GM19239 (cell line): ENCODE results near the gene PTPRM.

Source experiments
- DNase-seq: peaks from one replicate; pipeline ENCODE4 v3.0.0; 2011; ENCODE audit warnings: low spot score; ENCODE audit not compliant: insufficient read length
- FAIRE-seq: peaks from 2 replicates; lab custom pipeline; 2011; peaks lifted over from hg19 to GRCh38; lab: Jason Lieb, UNC

PTPRM gene

DNA sequence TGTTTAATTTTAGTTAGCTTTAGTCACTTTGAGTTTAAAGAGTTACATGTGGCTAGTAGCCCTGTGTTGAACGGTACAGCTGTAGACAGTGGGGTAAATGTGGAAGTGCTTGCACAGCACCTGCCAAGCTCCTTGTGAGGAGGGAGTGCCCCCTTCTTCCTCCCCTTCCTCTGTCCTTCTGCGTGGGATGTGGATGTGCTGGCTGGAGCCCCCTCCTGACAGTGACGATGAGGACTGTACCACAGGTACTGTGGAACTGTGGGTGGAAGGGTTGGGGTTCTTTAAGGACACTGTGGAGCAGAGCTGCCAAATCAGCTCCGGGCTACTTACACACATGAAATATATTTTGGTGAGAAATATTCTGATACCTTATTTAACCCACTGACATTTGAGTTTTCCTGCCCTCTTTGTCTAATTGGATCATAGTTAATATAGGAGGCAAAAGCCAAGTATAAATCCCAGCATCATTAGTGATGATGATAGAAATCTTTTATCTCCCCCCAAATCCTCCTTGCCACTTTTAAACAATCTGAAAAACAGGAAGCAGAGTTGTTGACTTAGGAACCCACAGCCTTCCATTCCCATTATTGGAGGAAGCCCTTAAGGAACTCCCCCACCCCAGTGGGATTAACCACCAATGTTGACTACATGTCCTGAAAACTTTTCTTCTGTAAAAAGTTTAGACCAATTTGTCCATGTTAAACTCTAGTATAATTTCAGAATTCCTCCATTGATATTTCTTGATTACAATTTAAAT is 181.3 kb downstream of the PTPRM start:
- no peak for FAIRE-seq
- DNase-seq = no peak

DNA sequence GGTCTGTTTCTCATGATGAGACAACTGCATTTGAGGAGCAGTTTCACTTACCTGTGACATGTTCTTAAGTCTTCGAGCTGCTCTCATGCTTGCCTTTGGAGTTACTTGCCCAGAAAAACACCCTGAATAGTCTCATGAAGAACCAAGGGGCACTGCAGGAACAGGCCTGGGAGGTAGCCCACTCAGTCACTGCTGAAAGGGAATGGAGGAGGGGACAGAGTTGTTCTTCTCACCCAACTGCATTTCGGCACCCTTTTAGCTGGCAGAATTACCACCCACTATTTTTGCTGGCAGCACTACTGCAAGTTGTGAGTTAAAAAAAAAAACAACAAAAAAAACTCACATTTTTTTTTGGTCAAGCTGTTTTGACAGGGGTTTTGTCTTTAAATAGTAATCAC is 181.9 kb downstream of the PTPRM start:
- DNase-seq = no peak

DNA sequence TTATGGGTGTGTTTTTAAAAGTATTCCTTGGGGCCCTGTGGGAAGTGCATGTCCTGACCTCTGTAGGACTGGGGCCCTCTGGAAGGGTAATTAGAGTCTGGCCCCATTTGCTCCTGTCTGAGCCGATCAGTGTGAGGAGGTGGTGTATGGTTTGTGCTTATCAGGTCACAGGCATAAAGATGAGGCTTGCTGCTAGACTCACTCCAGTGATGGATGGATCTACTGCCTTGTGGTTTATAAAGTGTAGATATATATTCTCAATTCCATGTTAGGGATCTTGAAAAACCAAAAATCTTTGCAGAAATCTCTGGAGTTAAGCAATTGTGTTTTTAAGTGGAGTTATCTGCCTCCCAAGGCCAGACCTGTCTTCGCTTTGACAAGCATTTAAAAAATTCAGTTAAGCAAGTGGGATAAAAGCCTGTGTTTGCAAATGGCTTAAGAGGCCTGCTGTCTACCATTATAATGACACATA is 182.4 kb downstream of the PTPRM start:
- no peak for DNase-seq
- no peak for FAIRE-seq

More for the DNA sequence above, 181.9 kb downstream of the PTPRM start:
- FAIRE-seq = no peak

DNA sequence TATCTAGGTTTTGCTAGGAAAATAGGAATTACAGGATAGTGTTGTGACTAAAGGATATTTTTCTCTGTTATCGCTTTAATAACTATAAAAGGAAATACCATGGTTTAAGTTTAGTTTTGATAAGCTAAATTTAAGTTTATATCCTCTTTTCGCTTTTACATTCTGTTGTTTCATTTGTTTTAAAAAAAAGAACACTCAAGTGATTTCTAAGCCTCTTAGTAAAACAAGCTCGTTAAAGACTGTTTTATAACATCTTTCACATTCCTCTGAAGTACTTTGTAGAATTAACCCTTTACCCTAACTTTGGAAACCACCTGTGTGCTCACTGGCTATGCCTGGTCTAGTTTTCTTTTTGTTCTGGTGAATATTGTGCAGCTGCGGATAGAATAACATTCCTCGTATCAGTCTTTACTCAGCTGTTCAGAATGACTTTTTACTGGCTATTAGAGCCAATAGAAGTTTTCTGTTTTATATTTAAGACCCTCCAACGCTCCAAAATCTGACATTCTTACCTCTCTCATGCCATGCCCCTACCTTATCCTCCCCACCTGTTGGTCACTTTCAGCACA is 183.1 kb downstream of the PTPRM start:
- FAIRE-seq = no peak

DNA sequence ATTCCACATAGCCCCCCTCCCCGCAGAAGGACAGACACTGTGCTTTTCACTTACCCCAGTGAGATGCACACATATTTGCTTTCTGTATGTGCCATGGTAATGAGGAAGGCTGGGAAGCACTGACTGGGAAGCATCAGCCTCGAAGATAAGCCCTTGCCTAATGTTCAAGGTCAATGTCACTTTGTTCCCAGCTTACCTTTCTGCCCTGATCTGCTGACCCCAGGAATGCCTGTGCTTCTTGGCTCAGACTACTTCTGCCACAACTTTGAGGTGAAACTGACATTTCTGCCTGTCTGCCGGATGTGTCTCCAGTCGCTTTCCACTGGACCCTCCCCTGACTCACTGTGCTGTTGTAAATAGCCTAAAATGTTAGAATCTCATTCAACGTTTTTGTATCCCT is 183.8 kb downstream of the PTPRM start:
- FAIRE-seq (no peak), DNase-seq (no peak)

More for the DNA sequence above, 183.1 kb downstream of the PTPRM start:
- DNase-seq = no peak

DNA sequence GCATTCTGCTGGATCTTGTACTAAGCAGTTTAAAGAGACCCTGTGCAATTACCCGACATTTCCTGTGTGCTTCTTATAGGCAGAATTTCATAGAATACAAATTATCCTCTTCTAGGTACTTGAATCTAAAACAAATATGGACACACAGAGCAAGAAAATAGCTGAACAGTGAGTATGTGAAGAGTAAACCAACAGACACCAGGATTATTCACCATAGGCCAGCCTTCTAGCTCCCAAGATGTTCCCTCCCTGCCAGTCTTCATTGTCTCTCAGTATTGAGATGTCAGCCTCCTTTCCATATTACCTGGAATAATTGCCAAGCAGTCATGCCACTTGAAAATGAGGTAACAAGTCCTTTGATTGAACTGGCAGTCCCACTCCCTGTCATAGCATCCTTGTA is 187.1 kb downstream of the PTPRM start:
- DNase-seq (no peak), FAIRE-seq (no peak)

DNA sequence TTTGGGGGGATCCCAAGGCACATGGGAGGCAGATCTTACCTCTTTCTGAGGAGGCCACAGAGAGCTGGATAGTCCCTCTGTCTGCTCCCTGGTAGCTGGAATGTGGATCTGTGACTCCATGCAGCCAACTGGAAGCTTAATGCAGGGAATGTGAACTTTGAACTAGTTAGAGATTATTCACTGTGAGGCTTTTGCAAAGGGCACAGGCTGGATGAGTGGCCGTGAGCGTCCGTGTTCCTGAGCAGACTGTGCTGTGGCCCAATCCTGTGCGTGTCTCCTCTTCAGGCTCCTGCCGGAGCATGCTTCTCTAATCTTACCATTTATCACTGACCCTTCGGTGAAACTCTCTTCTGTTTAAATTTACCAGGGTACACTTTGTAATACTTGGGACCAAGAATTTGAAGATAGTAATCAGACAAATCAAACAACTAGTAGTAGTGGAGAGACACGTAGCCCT is 187.6 kb downstream of the PTPRM start:
- FAIRE-seq (no peak), DNase-seq (no peak)

DNA sequence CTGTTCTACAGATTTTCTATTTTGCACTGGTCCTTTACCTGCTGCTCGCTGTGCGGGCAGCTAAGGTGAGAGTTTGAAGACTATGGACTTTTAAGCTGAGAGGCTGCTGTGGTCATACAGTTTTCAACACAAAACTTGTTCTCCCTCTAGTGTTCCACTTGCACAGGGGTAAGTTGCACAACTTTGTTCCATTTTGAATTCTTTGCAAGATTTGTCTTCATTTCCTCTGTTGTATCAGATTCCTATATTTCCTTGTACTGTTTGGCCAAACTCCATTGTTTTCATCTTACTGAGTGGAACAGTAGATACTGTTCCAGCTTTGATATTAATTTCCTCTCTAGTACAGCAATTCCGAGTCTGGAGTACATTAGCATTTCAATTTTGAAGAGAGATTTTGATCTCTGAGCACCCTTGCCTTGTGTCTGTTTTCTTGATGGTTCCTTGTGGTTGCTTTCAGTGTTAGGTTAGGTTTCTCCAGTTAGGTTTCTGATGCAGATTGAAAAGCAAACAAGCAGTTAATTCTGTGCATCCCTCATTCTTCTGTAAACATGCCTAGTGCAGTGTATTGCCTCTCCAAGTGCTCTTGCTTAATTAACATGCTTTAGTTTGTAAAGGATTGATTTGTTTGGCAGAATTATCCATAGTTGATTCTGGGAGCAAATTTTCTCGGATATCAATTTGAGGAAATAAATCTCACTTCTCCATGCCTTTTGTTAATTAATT is 188.8 kb downstream of the PTPRM start:
- FAIRE-seq = no peak
- no peak for DNase-seq

DNA sequence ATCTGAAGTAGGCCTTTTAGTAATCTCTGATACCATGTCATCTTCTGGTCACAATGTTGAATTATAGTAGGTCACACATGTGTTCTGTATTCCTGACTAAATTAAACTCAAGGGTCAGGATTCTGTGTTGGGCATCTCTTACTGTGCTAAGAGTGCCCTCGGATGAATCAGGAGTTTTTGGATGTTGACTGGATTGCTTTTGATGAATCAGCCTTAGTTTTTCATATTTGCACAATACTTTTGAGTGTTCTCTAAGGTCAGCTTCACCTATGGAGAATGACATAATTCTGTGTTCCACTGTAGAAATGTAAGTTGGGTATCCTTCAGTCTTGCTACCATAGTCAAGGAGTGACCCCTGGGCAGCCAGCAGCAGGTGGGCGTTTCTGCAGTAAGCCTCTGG is 190.1 kb downstream of the PTPRM start:
- DNase-seq (no peak), FAIRE-seq (no peak)

DNA sequence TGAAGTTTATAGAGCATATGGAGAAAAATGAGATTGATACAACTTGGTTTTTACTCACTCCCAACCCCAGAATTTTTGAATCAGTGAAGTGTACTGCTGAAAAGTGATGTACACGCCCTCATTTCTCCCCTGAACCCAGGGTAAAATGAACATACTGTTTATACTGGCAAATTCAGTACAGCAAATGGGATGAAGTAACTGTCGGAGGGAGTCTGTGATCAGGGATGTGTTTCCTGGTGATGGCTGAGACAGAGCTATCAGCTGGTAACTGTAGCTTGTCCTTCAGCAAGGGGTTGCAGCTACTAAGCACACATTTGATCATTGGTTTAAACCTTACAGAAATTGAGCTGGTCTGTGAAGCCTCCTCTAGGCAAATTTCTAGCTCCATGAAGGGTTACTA is 191.6 kb downstream of the PTPRM start:
- DNase-seq = no peak
- no peak for FAIRE-seq

DNA sequence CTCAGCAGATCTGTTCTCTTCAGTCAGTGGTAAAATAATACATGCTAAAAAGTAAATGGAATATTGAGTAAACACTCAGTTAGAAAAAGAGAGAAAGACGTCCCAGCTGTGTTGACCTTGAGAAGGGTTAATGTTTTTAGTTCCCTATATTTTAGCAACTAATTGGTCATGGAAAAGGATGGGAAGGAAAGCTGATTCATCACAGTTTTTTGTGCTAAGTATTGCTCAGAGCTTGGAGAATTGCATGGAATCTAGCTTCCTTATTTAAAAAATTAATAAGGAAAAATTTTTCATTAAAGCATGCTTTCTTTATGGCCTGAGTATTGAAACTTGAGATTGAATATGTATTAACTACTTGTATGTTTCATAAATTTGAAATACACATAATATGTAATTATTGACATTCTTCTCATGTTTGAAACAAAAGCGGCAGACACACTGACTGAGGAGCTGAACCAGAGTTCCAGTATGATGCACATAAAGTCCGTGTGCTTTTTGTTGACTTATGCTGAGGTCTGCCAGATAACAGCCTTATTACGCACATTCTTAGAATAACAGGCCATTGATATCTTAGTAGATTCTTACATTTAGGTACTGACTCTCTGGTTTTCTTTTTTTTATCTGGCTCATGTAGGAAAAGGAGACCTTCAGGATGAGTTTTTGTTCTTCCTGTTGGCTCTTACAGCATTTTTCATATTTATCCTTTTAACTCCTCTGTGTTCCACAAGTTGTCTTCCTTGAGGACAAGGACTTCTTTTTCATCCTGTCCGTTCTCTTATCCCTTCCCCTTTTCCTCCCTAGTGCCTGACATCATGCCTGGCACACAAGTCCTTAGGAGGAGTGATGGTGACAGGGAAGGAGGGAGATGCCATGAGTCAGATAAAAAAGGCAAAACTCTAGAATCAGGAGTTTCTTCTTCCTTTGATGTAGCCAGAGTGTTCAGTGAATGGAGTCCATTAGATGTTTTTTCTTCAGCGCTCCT is 194.1 kb downstream of the PTPRM start:
- FAIRE-seq = no peak
- DNase-seq = no peak

DNA sequence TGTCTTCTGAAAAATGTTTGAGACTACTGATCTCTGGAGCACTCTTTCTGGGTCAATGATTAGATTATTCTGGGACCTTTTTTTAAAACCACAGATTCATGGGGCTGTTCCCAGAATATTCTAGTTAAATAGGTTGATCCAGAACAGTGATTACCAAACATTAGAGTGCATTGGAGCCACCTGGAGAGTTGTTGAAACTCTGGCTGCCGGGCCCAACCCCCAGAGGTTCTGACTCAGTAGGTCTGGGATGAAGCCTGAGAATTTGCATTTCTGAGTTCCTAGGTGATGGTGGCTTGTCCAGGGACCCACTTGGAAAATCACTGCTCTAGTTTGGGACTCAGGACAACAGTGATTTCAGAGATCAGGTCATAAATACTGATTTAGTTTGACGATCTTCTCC is 197.3 kb downstream of the PTPRM start:
- DNase-seq (no peak), FAIRE-seq (no peak)

DNA sequence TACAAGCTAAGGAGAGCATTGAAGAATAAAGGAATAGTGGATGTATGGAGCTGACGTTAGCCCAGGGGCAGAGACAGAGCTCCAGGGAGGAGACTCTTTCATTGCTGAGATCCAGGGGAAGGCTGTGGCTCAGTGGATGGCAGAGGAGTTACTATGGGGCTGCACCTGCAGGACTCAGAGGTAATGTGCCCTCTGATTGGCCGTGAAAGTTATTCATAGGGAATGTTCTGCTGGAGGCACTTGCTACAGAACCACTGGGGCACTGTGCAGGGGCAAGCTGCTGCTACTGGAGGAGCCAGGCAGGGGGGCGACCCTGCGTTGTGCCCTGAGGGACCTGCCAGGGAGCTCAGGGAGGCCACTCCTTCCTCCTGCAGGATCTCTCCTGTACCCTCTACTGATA is 199.2 kb downstream of the PTPRM start:
- FAIRE-seq (no peak), DNase-seq (no peak)

DNA sequence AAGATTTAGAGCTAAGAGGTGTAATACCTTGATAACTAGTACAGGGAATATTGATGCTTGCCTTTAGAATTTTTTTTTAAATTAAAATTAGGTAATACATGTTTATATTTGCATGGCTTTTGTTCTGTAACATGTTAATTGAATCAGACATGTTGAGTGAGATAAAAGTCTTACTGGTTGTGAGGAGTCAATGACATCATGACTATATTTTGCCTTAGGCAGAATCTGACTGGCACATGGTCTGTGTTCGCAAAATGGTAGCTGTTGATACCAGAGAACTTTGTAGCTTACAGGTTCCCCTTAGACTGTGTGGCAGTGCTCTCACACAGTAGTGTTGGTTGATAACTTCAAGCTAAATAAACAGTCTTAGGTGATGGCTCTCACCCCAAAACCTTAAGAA is 199.7 kb downstream of the PTPRM start:
- FAIRE-seq (no peak), DNase-seq (no peak)

DNA sequence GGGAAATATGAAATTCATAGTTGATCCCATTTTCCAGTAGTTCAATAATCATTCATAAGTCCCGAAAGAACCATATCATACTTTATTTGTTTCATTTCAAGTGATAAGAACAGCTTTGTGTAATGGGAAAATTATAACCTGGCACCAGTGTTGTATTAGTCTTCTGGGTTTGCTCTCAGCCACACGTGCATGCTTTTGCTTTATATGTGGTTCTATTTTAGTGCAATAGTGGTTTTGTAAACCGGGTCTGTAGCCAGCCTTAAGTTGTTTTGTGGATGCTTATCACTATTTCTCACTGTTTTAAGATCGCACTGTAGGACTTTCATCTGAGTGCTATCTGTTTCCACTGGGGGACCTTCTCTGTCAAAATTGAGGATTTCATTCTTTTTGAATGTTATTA is 203.8 kb downstream of the PTPRM start:
- FAIRE-seq (no peak), DNase-seq (no peak)

DNA sequence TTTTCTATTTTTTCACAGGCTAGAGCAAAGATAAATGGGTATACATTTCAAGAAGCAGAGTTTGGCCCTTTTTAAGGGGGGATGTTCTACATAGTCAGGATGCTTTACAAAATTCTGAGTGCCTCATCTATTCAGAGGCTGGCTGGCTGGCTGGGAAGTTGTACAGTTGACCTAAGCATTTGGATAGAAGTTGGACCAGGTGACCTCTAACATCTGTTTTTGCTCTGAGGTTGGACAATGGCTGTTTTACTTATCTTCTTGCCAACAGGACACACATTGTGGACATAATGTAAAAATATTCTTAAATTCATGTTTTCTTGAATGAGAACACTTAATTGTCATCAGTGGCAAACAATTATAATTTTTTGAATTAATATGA is 205.4 kb downstream of the PTPRM start:
- FAIRE-seq = no peak

DNA sequence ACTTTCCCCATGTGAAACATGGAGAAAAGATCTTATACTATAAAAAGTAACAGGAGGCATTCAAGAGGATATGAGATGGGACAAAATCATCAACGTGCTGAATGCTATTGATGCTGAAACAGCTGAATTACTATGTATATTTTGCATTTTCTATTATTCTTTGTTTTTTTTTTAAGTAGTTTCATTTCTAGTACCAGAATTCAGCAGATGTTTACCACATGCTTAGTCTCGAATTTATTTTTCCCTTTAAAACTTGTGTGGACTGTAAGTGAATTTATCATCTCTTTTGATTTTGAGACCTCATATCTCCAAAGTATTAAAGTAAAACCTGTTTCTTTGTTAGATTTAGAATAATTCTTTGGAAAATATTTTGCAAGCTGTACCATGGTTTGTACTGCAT is 205.8 kb downstream of the PTPRM start:
- DNase-seq (no peak), FAIRE-seq (no peak)

More for the DNA sequence above, 205.4 kb downstream of the PTPRM start:
- DNase-seq = no peak

DNA sequence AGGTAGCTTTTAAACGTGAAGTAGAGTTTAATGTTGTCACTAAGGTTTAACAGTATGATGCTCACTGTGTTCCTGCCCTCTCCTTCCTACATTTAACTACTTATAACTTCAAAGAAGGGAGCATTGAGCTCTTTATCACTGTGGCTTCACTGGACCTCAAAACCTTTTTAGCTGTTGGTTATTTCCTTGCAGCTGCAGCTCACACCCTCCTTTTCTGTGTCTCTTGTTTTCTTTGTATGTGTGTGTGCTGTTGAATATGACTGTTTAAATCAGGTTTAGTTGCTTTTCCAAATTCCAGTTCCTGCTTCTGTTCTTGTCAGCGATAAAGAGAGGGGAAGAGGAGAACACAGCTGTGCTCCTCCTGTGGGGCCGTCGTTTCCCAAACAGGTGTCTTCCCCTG is 208.0 kb downstream of the PTPRM start:
- DNase-seq (no peak), FAIRE-seq (no peak)

DNA sequence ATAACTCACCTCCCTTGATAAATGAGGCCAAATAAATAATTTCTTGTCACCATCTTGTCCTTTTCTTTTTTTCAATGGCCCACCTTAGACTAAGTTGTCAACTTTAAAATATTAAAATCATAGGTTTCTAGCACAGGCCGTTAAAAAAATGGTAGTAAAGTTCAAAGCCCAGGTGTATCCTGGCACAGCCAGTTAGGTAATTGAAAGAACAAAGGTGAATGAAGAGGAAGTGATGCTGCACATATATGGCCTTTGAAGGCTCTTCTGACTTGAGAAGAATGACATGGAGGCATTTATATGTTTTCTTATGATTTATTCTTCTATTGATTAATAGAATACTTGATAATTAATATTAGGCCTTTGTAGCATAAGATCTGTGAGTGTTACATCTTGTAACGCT is 208.7 kb downstream of the PTPRM start:
- no peak for FAIRE-seq
- no peak for DNase-seq

DNA sequence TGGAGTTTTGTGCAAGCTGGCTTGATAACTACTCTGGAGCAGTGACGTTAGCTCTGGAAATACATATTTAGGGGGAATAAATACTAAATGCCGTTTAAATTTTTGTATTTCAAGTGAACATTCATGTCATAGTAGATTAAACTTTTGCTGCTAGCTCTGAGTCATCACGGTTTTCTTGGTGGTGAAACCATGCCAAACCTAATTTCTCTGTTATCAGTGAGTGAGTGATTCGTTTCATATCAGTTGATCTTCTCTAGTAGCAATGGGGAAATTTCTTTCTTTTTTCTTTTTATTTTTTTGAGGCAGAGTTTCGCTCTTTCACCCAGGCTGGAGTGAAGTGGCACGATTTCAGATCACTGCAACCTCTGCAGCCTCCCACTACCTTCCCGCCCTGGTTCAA is 211.1 kb downstream of the PTPRM start:
- FAIRE-seq (no peak), DNase-seq (no peak)
